Measurements from ENCODE around the gene HOXB6. TPM values are rescaled to one million over a fixed set of nuclear protein-coding genes. Genes with fewer than 3 reads are reported as not detected.
A peak's percentile ranks its signal among the peaks of the same experiment; 100 is the strongest.

The HOXB6 gene
- total RNA-seq, 1 donor from 2014 or later: 11.5 TPM

DNA sequence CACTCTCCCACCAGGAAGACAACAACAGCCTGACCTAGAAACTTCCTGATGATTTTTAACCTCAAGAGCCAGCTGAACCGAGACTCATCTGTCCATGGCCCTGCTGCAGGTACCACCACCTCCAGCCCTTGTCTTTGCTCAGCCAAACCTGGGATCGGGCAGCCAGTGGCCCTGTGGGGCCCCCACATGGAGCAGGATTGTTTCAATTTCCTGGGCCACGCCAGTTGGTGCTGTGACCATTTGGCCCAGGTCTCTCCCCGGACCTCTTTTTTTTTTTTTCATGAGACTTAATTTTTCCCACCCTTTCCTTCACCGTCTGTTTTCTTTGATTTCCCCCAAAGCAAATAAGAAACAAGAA is 51.6 kb downstream of the HOXB6 start:
- Mint-ChIP-seq H3K4me3 (peak overlapping the region; percentile 78), H3K4me1 (peaks cover 63% of the 10 kb centered on the region), H3K27me3 (ENCODE audit: low read depth) (peaks cover 99% of the 10 kb centered on the region), H3K9me3 (no peaks in the 10 kb centered on the region), H3K36me3 (ENCODE audit: low read depth) (peaks cover 4% of the 10 kb centered on the region), H3K27ac (ENCODE audit: unreplicated experiment) (no peak overlapping the region)
- DNase-seq (ENCODE audit: low read depth, low spot score): no peak
- no peak for TF ChIP-seq CTCF (conservative IDR thresholded peaks at IDR 0.05)

DNA sequence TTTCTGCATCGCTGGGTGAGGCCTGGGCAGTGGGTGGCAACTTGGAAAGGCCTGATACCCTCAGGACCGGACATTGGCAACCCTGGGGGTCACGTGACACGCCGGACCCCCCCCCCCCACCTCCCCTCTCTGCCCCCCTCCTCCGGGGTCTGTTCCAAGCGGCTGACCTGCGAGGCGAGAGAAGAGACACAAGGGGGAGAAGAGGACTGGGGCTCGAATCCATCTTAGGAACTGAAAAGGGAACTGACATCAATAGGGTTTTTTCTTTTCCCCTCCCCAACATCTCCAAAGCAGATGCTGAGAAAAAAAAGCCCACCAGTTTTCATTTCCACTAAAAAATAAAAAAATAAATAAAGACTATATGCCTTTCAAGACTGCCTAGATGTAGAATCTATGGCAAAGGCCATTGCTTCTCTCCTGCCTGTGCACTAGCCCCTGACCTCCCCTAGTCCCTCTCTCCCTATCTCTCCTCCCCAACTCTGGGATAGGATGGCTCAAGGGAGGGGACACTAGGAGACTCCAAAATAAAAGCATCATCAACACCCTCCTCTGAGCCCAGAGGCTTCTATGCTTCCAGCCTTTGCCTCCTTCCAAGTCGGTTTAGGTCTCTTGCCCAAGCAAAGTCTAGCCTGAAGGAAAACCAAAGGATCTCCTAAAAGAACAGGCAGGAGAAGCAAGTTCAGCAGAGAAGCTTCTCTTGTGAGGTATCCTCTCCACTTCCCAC is 52.2 kb downstream of the HOXB6 start:
- peaks cover 99% of the 10 kb centered on the region for H3K27me3 Mint-ChIP-seq (ENCODE audit: low read depth)
- TF ChIP-seq CTCF (conservative IDR thresholded peaks at IDR 0.05): no peak
- H3K36me3 Mint-ChIP-seq (ENCODE audit: low read depth): peaks cover 4% of the 10 kb centered on the region
- no peak overlapping the region for H3K27ac Mint-ChIP-seq (ENCODE audit: unreplicated experiment)
- no peaks in the 10 kb centered on the region for H3K9me3 Mint-ChIP-seq
- peak overlapping the region; percentile 84 for H3K4me3 Mint-ChIP-seq
- peaks cover 66% of the 10 kb centered on the region for H3K4me1 Mint-ChIP-seq
- no peak for DNase-seq (ENCODE audit: low read depth, low spot score)

DNA sequence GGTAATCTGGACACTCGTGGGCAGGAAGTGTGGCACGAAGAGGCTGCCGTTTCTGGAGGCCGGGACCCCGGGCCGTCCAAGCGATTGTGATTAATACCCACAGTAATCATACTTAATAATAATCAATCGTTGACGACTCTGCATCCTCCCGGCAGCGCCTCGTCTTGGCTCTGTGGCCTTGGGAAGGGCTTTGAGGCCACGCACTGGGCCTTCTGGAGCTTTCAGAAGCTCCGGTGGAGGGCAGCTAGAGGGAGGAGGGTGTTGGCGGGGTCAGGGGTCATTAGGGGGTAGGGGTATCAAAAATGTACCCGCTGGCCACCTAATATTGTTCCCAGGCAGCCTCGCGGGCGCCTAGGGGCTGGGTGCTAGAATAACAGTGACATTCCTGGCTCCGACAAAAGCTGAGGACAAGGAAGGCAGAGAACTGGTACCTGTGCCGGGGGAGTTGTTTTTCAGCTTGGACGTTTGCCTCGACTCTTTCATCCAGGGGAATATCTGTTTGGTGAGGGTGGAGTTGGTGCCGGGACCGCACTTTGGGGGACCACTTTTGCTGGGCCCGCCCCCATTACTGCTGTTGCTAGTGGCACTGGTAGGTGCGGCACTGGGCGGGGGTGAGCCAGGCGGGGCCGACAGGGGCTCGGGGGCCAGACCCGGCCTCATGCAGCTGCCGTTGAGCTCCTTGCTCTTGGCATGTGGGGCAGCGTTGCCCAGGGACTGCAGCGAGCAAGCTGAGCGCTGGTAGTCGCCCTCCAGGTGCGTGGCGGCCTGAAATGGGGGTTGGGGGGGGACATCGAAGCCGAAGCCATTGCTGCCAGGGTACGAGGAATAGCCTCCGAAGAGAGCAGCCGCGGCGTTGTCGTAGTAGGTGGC is 53.0 kb downstream of the HOXB6 start:
- H3K4me1 Mint-ChIP-seq: peaks cover 71% of the 10 kb centered on the region
- H3K27me3 Mint-ChIP-seq (ENCODE audit: low read depth): peaks cover 99% of the 10 kb centered on the region
- no peaks in the 10 kb centered on the region for H3K9me3 Mint-ChIP-seq
- H3K27ac Mint-ChIP-seq (ENCODE audit: unreplicated experiment): no peak overlapping the region
- DNase-seq (ENCODE audit: low read depth, low spot score): no peak
- no peak for TF ChIP-seq CTCF (conservative IDR thresholded peaks at IDR 0.05)
- peak overlapping the region; percentile 84 for H3K4me3 Mint-ChIP-seq
- peaks cover 4% of the 10 kb centered on the region for H3K36me3 Mint-ChIP-seq (ENCODE audit: low read depth)

- Mint-ChIP-seq H3K27ac (ENCODE audit: unreplicated experiment) (no peak overlapping the region), H3K4me1 (peaks cover 73% of the 10 kb centered on the region), H3K27me3 (ENCODE audit: low read depth) (peaks cover 99% of the 10 kb centered on the region), H3K4me3 (peak overlapping the region; percentile 84), H3K9me3 (no peaks in the 10 kb centered on the region), H3K36me3 (ENCODE audit: low read depth) (peaks cover 4% of the 10 kb centered on the region)
- TF ChIP-seq CTCF (conservative IDR thresholded peaks at IDR 0.05): no peak
- DNase-seq (ENCODE audit: low read depth, low spot score): no peak
Observed at GRCh38 chr17:48551214-48551555, 53.6 kb downstream of the HOXB6 start.

- Mint-ChIP-seq H3K9me3 (no peaks in the 10 kb centered on the region), H3K4me1 (peaks cover 78% of the 10 kb centered on the region), H3K4me3 (peak overlapping the region; percentile 84), H3K27ac (ENCODE audit: unreplicated experiment) (peak overlapping the region; percentile 57), H3K27me3 (ENCODE audit: low read depth) (peaks cover 99% of the 10 kb centered on the region), H3K36me3 (ENCODE audit: low read depth) (peaks cover 4% of the 10 kb centered on the region)
- TF ChIP-seq CTCF (conservative IDR thresholded peaks at IDR 0.05): peak; percentile 49
- DNase-seq (ENCODE audit: low read depth, low spot score): no peak
Observed at GRCh38 chr17:48550502-48551213, 54.1 kb downstream of the HOXB6 start.
